Cardiac fibroblast (primary cell): Measurements from ENCODE around the gene PIMREG.

ENCODE experiments used
- DNase-seq, 2 donors: peaks; one replicate each; pipeline versions ENCODE4 v3.0.0 to v3.0.0-alpha.2; 2010; ENCODE audit warnings: low read depth in 2 of 2
- H3K4me3 ChIP-seq, 2 donors: replicated peaks in 1 of 2; 1 replicate in 1 of 2; 2 replicates in 1 of 2; pipeline ENCODE4 v1.5.1; 2011; ENCODE audit warnings: low read depth in 2 of 2, low read length in 2 of 2, mild to moderate bottlenecking in 2 of 2, moderate library complexity in 1 of 2
- TF ChIP-seq, protein P1 (sequence below): IDR thresholded peaks from one replicate; pipeline ENCODE4 v1.5.1; 2011; ENCODE audit warnings: low read depth, mild to moderate bottlenecking, low read length, inconsistent platforms

The PIMREG gene

DNA sequence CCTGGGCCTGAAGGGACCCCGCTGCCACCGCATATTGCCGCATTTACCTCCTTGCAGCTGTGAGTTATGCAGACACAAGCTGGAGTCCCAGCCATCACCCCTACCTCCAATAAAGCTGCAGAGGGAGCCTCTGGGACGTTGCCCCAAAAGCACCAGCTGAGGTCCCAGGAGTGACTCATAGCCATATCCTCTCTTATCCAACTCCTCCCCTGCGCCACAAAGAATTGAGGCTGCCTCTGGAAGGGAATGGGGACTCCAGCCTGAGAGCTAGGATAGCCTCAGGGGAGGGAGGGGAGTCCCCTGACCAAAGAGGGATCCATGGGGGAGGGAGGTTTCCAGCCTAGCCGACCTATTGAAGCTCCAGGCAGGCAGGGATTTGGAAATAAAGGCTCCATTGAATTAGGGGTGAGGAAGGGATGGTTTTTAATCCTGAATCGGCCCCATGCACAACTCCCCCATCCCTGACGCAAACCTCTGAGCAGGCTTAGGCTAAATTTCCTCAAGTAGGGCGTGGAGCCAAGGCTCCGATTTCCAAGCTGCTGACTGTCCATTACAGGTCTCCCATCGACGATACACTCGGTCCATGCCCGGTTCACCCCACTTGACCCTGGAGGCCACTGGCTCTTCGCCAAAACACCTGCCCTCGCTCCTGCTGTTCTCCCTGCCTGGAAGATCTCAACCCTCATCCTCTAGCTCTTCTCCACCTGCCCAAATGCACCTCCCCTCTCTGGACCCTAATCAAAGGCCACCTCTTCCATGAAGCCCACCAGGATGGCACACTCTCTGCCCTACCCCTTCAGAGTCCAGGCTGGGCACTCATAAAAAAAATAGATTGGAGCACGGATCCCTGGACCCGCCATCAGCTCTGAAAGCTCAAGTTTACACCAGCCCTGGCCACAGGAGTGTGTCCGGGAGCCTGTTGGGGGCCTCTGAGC lies 27.5 kb downstream of the PIMREG start:
- peak; percentile 67 to 76 for DNase-seq
- TF ChIP-seq, protein P1, sequence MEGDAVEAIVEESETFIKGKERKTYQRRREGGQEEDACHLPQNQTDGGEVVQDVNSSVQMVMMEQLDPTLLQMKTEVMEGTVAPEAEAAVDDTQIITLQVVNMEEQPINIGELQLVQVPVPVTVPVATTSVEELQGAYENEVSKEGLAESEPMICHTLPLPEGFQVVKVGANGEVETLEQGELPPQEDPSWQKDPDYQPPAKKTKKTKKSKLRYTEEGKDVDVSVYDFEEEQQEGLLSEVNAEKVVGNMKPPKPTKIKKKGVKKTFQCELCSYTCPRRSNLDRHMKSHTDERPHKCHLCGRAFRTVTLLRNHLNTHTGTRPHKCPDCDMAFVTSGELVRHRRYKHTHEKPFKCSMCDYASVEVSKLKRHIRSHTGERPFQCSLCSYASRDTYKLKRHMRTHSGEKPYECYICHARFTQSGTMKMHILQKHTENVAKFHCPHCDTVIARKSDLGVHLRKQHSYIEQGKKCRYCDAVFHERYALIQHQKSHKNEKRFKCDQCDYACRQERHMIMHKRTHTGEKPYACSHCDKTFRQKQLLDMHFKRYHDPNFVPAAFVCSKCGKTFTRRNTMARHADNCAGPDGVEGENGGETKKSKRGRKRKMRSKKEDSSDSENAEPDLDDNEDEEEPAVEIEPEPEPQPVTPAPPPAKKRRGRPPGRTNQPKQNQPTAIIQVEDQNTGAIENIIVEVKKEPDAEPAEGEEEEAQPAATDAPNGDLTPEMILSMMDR, result peak; percentile 23

DNA sequence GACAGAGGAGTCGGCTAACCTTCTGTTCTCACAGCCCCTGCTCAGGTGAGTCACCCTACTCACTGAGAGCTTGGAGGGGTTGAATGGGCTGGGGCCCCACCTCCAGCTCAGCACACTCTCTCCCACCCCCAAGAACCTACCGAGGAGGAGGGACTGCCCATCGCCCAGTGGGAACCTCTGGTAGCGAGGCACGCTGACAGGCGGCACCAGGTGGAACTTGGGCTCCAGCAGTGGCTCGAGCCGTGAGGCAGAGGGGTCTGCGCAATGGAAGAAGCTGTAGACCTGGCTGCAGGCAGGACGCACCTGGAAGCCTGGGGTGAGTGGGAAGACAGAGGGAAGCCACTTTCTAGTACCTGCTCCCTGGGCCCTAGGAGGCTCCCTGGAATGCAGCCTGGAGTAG lies 28.3 kb downstream of the PIMREG start:
- TF ChIP-seq, protein P1, result no peak
- no peak for DNase-seq
- H3K4me3 ChIP-seq, result no peak overlapping the region

More for the DNA sequence above, 27.5 kb downstream of the PIMREG start:
- no peak overlapping the region for H3K4me3 ChIP-seq

DNA sequence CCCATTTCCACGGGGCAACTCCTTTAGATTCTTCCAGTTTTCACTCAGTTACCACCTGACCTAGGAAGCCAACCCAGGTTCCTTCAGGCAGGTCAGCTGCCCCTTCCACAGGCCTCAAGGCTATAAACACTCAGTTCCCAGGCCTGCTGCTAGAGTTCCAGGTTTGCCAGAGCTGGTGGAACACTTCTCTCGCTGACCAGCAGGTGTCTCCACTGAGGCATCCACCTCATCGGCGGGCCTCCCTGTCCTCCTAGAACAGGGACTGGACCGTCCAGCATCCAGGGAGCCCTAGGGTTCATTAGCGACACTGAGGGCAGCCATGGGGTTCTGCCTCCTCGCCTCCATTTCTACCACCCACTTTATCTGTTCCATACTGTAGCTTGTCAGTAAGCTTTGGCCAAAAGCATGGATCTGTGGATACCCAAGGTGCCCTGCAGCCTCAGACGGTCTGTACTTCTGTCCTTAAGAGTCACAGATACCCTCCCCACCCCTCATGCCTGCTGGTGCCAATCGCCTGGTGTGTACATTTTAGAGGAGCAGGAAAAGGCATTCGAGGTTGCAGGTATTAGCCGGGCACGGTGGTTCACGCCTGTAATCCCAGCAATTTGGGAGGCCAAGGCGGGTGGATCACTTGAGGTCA lies 29.0 kb downstream of the PIMREG start:
- peak; percentile 79 to 80 for DNase-seq
- TF ChIP-seq, protein P1, result peak; percentile 98
- no peak overlapping the region for H3K4me3 ChIP-seq

DNA sequence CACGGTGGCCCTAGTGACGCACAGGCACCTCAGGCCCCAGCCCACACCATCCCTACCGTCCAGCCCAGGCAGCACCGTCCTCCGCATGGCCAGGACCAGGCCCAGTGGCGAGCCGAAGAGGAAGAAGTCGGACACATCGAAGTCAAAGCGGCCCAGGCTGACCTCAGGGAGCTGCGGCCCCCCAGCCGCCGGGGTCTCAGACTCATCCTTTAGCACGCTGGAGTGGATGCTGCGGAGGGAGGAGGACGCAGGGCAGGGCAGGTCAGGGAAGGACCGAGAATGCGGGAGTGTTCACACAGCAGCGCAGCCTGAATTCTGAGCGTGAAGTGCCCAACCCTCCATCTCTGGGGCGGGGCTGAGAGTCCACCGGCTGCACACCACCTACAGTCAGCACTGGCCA lies 30.1 kb downstream of the PIMREG start:
- H3K4me3 ChIP-seq, result no peak overlapping the region
- DNase-seq, result no peak
- TF ChIP-seq, protein P1, result no peak

DNA sequence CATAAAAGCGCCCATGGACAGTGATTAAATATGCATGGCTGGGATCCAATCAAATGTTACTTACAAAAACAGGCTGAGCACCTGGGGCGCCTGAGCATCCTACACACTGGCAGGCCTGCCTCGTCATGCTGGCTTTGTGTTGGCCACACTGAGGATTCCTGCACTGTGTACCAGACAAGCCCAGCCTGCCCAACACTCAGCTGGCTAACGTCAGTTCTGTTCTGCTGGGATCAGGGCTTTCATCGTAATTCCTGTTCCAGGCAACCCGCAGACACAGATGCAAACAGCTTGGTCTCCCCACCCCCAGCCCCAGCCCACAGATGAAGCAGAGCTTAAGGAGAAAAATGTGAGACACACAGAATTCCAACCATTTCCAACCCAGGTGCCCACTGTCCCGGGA lies 30.7 kb downstream of the PIMREG start:
- DNase-seq, result no peak

DNA sequence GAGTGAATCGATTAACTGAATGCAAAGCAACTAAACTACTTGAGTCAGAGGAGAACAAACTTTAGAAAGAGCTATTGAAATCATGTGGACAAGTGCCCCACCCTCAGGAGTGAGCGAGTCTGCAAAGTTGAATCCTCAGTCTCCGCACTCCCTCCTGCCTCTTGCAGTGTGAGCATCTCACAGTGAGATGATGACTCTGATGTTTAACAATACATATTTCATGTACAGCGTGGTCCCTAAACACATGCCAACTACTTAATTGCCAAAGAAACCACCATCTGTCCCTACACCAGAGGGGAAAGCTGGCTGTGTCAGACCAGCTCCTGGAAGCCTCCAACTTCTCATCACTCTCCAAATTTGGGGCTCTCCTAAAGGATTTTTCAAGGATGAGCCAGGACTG lies 31.2 kb downstream of the PIMREG start:
- TF ChIP-seq, protein P1, result no peak
- H3K4me3 ChIP-seq, result no peak overlapping the region
- no peak for DNase-seq

More for the DNA sequence above, 30.7 kb downstream of the PIMREG start:
- TF ChIP-seq, protein P1, result no peak
- H3K4me3 ChIP-seq, result no peak overlapping the region
